Esophagus squamous epithelium (tissue), 4 donors: ENCODE data around the gene CERS1.

ENCODE experiments used
- CTCF ChIP-seq, 6 experiments: fragments of 450-650 bp in 4 of 6; fragments of 200-600 bp in 2 of 6; sonication (generic) in 2 of 6; IDR thresholded peaks; one replicate each; pipeline ENCODE4 v1.5.1; 2016 to 2019; ENCODE audit warnings: antibody characterized with exemption in 6 of 6, mild to moderate bottlenecking in 4 of 6, moderate library complexity in 4 of 6
- POLR2A ChIP-seq, 4 donors: fragments of 450-650 bp; IDR thresholded peaks; one replicate each; pipeline ENCODE4 v1.6.1; 2017; ENCODE audit warnings: antibody characterized with exemption in 4 of 4, mild to moderate bottlenecking in 4 of 4, moderate library complexity in 3 of 4

DNA sequence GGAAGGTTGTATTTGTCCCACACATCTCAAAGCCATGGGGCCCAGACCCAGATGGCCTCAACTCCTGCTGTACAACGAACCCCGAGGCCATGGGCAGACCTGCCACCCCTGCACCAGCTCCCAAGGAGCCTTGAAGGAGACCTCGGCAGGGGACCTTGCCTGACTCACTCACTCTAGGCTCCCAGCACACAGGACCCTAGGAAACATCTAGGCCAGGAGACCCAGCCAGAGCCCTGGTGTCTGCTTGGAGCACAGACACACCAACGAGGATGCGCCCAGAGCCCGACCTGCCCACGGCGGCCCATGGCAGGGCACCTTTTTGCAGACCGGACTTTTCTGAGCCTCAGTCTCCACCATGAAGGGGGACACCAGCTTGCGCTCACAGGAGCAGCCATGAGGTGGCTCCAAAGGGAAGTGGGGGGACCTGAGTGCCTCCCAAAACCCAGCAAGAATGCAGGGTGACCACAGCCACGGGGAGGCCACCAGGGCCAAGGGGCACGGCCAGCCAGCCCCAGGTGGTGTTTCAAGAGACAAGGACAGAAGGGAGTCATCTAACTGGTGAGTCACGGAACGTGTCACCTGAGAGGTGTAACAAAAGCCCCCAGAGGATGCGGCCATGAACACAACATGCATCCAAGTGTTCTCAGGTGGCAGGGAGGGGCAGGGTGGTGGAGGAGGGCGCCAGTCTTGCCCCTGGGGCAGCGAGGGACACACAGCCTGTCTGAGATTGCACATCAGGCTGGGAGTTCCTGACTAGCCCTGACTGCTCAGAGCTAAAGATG, 4.9 kb upstream of the CERS1 start:
- TF ChIP-seq CTCF (IDR thresholded peaks at IDR 0.05) (no peak), POLR2A (IDR thresholded peaks at IDR 0.05) (no peak)
